Stimulated activated CD4-positive, alpha-beta T cell treated with anti-CD3 and anti-CD28 coated beads, Interleukin-12 subunit alpha, Interleukin-12 subunit beta, amount 100 ng/mL, for 4 hours (primary cell): Measurements from ENCODE around the gene GSTO2.

Source experiments
- DNase-seq: peaks from one replicate; pipeline ENCODE4 v3.0.0-alpha.2; 2020

GSTO2 gene

DNA sequence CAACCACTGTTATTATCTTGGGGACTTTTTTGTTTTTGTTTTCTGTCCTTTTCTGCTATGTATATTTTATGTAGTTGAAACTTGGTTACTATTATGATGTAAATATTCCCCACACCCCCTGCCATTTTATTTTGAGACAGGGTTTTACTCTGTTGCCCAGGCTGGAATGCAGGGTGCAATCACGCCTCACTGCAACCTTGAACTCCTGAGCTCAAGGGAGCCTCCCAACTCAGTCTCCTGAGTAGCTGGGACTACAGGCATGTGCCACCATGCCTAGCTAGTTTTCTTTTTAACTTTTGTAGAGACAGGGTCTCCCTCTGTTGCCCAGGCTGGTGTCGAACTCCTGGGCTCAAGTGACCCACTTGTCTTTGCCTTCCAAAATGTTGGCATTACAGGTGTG lies 18.0 kb downstream of the GSTO2 start:
- no peak for DNase-seq

DNA sequence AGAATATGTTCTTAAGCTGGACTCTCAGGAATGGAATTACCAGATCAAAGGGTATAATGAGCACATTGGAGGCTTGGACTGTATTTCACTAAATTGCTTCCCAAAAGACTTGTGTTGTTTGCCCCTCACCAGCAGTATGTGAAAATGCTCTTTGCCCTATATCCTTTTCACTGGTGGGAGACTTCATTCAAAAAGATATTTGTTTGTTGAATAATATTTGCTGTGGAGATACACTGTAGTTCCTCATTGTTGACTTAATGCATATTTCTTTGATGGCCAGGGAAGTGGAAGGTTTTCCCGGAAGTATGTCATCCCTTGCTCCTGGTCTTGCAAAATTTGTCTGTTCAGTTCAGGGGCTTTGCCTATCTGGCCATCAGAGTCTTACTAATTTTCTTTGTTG lies 19.4 kb downstream of the GSTO2 start:
- no peak for DNase-seq

DNA sequence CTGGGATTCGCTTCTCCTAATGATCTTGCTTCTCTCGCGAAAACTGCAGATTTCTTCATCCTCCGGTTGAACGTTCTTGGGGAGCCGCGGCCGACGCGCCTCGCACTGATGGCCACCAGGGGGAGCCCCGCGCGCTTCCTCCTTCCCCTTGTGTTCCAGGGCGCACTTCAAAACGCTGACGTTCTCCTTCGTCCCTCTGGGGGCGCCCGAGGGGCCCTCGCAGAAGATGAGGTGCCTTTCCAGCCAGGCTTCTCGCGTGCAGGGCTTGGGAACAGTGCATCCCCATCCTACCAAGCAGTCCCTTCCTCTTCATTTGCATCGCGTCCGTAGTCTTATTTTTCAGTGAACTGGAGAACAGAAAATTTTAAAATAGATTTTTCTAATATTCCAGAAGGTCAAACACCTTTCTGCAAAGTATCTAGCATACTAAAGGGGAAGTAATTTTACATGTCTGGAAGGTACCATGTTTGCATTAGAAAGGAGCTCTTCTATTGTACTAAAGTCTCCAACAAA lies 22.5 kb downstream of the GSTO2 start:
- peak; percentile 89 for DNase-seq

DNA sequence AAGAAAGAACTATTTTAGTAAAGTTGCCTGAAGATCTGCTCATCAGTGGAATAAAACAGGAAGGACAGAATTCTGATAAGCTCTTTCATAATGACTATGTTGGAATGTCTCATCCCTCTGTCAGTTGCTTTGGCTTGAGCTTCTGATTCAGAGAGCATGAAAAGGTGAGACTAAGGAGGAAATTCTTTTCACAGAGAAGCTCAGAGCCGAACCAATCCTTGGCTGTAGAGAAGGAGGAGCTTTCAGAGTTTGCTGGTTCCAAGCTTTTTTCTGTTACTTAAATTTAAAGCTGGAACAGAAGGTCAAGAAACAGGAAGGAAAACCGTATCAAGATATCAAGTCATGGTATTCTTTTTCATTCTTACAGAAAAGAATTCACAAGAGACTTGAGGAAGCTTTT lies 24.0 kb downstream of the GSTO2 start:
- DNase-seq, result no peak

DNA sequence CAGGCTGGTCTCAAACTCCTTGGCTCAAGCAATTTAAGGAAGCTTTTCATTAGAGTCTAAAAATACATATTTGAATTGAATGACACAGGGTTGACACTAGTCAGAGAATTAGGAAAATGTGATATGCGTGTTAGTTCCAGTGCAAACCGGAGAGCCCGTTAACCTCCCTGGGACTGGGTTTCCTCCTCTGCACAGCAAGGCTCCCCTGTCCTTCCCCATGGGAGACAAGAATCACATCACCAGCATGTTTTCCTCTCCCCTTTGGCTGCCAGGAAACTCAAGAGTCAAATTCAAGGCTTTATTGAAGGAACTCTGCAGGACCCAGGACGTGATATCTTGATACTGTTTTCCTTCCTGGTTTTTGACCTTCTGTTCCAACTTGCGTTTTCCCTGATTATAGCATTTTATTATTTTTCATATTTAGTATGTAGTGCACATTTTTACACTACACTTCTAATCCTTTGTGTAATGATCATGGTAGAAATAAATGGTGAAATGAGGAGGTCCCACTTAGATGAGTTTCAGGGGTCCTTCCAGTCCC lies 24.9 kb downstream of the GSTO2 start:
- DNase-seq, result no peak

DNA sequence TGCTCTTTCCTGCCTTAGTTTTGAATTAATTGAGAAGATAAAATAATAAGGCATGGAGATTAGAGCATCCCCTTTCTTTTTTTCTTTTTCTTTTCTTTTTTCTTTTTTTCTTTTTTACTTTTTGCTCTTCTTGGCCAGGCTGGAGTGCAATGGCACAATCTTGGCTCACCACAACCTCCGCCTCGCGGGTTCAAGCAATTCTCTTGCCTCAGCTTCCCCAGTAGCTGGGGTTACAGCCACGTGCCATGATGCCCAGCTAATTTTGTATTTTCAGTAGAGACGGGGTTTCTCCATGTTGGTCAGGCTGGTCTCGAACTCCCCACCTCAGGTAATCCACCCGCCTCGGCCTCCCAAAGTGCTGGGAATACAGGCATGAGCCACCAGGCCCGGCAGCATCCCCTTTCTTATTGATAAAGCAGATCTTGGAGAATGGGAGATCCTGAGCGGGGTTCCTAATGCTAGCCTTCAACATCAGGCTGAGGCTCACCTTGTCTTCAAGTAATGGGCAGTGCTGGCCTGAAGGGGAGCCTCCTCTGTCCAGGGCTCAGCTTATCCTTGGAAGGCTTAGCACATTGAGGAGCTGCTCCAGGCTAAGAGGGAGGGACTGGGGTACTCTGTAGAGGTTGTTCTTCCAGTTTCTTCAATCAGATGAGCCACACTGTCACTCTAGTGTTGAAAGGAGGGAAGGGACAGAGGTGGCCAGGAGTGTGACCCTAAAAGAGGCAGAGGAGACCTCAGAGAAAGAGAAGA lies 27.9 kb downstream of the GSTO2 start:
- no peak for DNase-seq

DNA sequence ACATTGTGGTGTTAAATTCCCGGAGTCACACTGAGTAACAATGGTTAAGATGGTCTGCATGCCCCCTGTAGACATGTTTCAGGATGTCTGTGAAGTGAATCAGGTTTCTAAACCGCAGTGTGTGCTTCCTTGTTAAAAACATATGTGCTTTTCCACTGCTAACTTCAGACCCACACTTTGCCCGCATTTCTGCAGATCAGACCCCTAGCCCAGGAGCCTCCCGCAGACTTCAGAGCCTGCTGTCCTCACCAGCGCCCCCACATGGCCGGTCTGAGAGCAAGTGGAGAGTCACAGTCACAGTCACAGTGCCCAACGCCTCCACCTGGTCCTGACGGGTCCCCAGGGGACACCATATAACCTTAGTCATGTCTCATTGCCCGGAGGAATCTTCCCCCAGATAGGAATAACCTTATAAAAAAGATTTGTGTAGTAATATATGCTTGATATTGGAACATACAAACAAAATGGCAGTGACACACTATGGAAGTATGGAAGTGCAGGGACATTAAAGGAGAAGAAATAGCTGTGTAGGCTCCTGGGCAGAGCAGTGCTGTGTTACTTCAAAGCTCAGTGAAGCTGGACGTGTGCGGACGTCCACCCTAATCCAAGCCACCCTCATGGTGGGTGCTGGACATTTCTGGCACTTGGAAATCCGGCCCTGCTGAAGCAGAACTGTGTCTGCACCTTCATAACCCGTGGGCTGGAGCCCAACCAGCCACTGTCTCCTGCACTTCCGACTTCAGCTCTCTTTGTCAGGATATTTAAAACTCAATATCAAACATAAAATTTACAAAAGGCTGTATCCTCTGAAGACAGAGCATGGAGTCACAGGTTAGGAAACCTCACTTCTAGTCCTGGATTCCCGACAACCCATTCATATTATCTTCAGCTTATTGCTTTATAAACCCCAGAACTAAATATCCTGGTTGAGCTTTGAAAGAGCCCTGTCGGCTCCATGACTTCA lies 29.0 kb downstream of the GSTO2 start:
- DNase-seq, result no peak

DNA sequence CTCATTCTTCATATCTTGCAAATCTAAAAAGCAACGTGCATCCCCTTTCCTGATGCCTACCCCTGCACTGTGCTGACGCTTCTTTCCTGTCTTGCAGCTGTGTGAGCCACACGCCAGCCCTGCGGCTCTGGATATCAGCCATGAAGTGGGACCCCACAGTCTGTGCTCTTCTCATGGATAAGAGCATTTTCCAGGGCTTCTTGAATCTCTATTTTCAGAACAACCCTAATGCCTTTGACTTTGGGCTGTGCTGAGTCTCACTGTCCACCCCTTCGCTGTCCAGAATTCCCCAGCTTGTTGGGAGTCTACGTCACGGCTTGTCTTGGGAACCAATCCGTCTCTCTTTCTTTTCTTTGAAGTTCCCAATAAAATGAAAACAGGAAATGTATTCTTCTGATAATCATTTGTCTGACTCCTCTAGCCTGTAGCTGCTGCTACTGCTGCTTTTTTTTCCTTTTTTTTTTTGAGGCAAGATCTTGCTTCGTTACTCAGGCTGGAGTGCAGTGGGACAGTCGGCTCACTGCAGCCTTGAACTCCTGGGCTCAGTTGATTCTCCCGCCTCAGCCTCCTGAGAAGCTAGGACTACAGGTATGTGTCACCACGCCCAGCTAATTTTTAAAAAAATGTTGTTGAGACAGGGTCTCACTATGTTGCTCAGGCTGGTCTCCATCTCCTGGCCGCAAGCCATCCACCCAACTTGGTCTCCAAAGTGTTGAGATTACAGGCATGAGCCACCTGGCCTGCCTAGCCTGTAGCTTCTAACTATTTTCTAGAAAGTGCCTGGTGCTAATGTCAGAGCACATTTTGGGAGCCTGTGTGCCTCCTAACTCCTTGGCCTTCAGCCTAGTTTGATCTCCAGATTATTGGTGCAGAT lies 30.3 kb downstream of the GSTO2 start:
- DNase-seq, result no peak

DNA sequence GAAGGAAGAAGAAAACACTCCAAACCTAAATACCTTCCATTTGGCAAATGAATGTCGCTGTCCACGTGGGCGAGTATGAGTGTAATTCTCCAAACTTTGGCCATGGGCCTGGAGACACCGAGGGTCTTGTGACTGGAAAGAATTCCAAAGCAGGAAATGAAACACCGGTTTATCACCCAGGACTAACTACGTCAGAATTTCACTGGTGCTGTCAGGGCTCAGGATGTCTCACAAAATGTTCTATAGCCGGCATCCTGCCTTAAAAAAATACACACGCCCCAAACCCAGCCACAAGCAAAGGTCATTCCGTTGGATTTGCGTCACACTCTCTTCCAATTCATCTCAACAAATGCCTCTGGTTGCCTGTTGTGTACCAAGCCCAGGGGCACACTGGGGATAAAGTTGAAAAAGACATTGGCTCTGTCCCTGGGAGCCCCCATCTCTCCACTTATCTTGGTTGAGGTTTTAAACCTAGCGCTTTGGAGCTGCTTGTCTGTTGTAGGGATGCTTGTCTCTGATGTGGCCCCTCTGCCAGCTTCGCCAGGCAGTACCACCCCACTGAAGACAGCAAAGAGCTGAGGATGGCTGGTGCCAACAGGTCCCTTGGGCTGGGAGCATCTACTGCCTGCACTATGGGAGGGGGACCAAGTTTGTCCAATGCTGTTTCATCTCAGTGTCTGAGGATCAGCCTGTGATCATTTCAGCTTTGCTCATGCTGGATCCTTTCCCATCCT lies 31.2 kb downstream of the GSTO2 start:
- no peak for DNase-seq

DNA sequence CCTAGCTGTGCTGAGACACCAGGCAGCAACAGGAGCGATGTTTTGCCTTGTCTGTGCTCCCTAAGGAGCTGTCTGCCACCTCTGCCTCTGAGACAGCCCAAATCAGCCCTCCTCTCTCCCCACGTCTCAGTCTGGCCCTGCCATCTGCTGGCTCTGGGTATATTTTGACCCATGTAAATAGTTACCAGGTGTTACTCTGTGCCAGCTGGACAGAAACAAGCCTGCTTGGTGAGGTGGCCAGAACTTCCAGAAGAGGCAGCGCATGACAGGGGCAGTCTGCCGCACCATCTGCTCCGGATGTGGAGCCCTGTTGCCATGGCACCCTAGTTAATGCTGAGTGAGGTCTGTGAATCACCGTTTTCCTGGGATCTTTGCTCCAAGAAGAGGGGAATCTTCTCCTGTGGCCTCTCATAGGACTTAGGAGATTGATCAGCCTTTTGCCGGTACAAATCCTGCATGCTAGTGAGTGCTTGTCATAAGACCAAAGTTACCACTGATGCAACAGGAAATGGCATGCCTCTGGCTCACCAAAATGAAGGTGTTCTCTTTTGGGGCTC lies 31.8 kb downstream of the GSTO2 start:
- DNase-seq, result no peak

DNA sequence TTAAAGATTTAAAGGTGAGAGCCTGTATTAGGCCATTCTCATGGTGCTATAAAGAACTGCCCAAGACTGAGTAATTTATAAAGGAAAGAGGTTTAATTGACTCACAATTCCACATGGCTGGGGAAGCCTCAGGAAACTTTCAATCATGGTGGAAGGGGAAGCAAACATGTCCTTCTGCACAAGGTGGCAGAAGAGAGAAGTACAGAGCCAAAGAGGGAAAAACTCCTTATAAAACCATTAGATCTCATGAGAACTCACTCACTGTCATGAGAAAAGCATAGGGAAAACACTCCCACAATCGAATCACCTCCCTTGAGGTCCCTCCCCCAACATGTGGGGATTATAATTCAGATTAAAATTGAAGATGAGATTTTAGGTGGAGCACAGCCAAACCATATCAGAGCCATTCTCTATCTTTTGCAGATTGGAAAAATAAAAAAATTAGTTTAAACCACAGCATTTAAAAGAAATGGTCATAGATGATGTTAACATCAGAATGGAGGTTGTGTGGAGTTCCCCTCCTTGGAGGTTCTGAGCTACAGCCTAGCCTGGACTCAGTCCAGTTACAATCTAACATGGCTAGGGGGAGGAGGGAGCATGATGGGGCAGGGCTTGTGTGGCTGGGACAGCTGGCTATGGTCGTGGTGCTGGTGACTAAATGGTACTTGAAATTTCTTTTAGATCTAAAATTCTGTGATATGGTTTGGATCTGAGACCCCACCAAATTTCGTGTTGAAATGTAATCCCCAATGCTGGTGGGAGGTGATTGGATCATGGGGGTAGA lies 33.1 kb downstream of the GSTO2 start:
- DNase-seq, result no peak

DNA sequence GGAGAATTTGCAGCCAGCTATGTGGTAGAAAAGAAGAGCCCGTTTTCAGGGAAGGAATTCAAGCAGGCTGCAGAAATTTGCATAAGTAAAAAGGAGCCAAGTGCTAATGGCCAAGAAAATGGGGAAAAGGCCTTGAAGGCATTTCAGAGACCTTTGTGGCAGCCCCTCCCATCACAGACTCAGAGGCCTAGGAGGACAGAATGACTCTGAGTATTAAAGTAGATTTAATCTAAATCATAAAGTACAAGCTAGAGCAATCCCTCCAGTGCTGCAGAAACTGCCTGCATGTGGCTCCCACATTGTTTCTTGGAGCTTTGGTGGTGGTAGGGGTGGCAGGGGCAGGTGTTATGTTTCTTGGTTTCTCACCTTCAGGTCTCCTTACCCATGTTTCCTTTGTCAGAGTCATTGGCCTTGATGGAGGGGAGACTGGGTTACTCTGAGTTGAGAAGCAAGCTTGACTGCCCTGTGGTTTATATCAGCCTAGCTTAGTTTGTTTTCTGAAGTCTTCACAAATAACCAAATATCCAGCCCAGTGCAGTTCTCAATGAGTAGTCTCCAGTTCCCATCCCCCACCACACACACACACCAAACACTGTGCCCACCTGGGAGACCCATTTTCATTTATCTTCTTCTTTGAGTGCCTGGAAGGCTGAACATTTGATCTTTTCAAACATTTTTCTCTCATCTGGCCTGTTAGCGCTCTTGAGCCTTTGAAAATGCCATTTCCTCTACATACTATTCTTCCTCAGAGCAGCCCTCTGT lies 34.8 kb downstream of the GSTO2 start:
- no peak for DNase-seq

DNA sequence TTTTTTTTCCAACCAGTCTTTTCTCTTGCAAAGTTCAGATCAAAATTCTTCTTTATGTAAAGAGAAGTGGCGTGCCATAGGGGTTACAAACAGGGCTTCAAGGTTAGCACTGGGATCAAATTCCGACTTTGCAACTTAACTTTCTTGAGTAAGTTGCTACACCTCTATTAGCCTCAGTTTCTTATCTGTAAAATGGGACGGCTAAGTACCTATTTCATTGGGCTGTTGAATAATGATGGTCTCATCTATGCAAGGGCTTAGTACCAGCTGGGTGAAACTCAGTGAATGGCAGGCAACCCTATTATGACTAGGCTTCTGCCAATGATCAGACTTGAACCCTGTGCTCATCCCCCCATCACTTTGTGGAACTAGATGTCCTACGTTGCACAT lies 35.4 kb downstream of the GSTO2 start:
- no peak for DNase-seq

DNA sequence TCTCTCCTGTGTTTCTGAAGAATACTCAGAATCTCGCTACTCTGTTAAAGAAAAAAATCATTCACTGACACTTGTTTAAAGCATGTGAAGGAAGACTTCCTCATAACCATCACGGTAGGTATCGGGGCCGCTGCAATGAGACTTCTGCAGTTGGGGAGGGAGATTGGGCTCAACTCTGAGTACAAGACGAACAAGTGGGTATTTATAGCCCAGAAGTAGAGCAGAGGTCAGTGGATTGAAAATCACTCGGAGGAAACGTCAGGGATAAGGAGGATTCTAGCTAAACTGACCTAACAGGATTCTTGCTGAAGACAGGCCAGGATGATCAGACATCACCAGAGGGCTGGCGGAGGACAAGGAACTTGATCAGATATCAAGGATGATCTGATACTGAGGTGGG lies 35.9 kb downstream of the GSTO2 start:
- DNase-seq, result no peak

DNA sequence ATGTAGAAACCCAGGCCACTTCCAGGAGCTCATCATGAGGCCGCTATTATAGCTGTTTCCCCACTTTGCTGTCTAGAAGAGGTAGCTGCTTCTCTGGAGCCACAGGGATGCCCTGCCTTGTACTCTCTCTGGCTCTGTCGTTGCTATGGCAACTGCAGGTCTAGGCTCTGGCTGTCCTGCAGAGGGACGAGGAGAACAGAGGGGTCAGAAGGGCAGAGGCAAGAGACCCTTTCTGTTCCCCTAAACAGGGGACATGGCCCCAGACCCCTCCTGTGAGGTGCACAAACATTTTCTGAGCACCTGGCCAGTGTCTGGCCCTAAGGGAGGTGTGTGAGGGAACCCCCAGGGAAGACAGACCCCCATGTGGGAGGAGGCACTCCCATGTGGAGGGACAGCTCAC lies 37.9 kb downstream of the GSTO2 start:
- no peak for DNase-seq

DNA sequence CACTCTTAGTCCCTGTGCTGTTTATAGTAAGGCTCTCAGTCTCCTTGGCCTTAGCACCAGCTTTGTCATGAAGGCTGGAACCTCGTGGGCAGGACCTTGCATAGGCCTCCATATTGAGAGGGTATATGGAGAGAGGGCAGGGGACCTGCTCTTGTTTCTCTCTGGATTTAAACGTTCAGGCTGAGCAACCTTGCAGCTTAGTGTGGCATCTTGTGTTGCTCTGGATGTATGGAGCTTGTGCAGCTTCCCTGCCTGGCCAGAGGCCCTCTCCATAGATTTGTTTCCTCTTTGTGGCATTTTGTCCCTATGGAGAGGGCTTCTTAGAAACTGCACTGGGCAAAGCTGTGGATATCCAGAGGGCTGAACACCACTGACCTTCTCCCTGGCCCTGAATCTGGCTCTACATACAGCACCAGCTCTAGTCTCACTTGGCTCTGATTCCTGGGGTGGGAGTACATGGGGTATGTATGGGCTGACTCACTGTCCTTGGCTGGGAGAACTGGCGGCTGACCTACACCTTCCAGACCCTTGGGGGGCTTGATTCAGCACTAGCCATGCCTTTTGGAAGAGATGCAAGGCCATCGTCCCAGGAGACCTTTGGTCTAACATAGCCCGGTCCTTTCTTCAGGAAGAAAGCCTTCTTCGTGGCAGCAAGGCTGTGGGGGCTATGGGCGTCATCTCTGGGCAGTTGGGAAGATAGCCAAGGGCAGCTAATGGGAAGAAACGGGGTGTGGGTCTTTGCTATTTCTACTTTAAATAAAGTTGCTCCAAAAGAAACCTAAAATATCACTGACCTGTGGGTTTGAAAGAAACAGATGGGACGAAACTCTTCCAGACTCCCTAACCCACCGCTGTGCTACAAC lies 38.8 kb downstream of the GSTO2 start:
- no peak for DNase-seq

DNA sequence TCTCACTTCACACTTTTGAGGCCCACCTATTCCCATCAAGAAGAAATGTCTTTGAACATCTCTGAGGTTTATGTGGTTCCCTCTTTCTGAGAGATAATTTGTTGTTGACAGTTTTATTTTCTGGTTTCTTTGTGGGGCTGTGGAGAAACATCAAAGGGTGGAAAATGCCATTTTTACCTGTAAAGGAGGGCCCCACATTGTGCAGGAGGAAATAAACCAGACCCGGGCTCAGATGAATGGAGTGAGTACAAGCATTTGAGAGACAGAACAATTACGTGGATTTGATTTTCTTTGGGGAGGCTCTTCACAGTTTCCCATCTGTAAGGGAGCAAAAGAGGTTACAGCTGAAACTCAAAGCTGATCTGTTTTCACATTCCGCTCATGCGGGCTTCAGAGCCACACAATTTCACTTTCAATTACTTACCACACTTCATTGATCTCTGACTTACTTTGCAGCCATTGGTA lies 39.5 kb downstream of the GSTO2 start:
- no peak for DNase-seq
